Urinary bladder (tissue), 4 donors: ENCODE measurements around the gene UBXN6. TPM values are rescaled to one million over a fixed set of nuclear protein-coding genes. Genes with fewer than 3 reads are reported as not detected.

Experiments
- DNase-seq: peaks from one replicate; pipeline ENCODE4 v3.0.0-alpha.2; 2015; ENCODE audit errors: extremely low spot score
- H3K27ac ChIP-seq: one replicate; pipeline ENCODE4 v1.5.1; 2013; ENCODE audit warnings: low read depth, mild to moderate bottlenecking, moderate library complexity
- H3K36me3 ChIP-seq: one replicate; pipeline ENCODE4 v1.6.1; 2013; ENCODE audit warnings: mild to moderate bottlenecking, moderate library complexity; ENCODE audit not compliant: insufficient read depth
- H3K4me1 ChIP-seq: one replicate; pipeline ENCODE4 v1.6.1; 2013; ENCODE audit warnings: mild to moderate bottlenecking, moderate library complexity; ENCODE audit not compliant: insufficient read depth
- H3K4me3 ChIP-seq: one replicate; pipeline ENCODE4 v1.5.1; 2013; ENCODE audit warnings: low read depth, low read length
- WGBS: extraction: QIAGEN DNeasy Blood & Tissue Kit; methylation state at CpG from one replicate; pipeline ENCODE4 v1.1.7; 2013; 5-methylcytosine and 5-hydroxymethylcytosine counted together
- polyA plus RNA-seq: library from polyadenylated mRNA; stranded (reverse); fragments of 200-250 nt; gene quantifications from one replicate; pipeline ENCODE4 v1.2.3, GENCODE V29; 2013
- total RNA-seq: library from RNA; depleted of rRNA; stranded (reverse); fragments of >200 nt; gene quantifications from one replicate; pipeline ENCODE4 v1.2.3, GENCODE V29; 2014
- donor health status: healthy with polysubstance abuse.
- donor health status: healthy.

UBXN6 gene
- total and polyA plus RNA-seq, 2 donors = 39.5 to 135 TPM

DNA sequence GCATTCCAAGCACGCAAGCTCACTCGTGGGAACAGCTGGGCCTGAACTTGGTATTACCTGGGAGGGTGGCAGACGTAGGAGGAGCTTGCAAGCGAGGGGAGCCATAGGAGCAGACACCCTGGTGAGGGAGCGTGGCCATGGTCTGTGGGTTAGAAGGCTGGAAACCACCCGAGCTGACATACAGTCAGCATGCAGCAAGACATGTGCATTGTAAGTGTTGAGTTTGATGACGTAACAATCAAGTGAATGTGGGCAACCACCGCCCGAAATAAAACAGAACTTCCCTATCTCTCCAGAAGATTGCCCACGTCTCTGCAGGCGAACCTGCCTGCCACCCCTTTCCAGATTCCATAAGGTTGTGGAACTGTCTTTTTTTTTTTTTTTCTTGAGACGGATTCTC lies 26.8 kb downstream of the UBXN6 start:
- no peaks in the 10 kb centered on the region for H3K4me1 ChIP-seq
- no peak for DNase-seq
- H3K36me3 ChIP-seq = no peaks in the 10 kb centered on the region
- H3K27ac ChIP-seq = no peak overlapping the region
- no peak overlapping the region for H3K4me3 ChIP-seq
- 89% methylated on average over 12 of the region's 12 CpGs for WGBS

DNA sequence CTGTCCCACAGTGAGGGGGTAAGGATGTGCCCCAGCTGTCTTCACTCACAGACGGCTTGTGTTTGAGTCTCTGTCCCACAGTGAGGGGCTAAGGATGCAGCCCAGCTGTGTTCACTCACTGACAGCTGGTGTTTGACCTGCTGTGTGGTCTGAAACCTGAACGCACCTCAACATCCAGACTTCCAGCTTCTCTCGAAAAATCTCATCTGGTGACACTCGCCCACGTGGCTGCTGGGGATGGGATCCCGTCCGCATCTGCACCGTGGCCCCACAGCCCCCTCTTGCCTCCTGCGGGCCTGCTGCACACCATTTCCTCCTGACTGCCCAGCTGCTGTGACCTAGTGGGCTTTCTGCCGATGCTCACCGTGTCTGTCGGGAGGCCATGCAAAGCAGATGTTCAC lies 27.8 kb downstream of the UBXN6 start:
- 61% methylated on average over 12 of the region's 12 CpGs for WGBS
- H3K36me3 ChIP-seq = no peaks in the 10 kb centered on the region
- no peak overlapping the region for H3K27ac ChIP-seq
- no peaks in the 10 kb centered on the region for H3K4me1 ChIP-seq
- DNase-seq = peak; percentile 32
- no peak overlapping the region for H3K4me3 ChIP-seq

DNA sequence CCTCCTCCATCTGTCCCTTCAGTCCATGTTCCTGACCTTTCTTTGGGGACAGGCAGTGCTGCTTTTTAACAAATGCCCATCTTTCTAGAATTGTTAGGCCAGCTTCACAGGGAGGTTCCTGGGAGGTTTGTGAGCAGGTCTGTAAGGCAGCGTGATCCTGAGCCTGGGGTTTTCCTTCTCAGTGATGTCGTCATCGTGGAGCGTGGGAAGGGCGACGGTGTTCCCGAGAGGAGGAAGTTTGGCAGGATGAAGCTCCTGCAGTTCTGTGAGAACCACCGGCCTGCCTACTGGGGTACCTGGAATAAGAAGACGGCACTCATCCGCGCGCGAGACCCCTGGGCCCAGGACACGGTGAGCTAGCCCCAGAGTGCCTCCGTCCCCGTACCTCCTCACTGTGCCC lies 28.3 kb downstream of the UBXN6 start:
- Histone ChIP-seq H3K4me1 (no peaks in the 10 kb centered on the region), H3K27ac (no peak overlapping the region), H3K36me3 (no peaks in the 10 kb centered on the region), H3K4me3 (no peak overlapping the region)
- WGBS = 72% methylated on average over 16 of the region's 16 CpGs
- no peak for DNase-seq

DNA sequence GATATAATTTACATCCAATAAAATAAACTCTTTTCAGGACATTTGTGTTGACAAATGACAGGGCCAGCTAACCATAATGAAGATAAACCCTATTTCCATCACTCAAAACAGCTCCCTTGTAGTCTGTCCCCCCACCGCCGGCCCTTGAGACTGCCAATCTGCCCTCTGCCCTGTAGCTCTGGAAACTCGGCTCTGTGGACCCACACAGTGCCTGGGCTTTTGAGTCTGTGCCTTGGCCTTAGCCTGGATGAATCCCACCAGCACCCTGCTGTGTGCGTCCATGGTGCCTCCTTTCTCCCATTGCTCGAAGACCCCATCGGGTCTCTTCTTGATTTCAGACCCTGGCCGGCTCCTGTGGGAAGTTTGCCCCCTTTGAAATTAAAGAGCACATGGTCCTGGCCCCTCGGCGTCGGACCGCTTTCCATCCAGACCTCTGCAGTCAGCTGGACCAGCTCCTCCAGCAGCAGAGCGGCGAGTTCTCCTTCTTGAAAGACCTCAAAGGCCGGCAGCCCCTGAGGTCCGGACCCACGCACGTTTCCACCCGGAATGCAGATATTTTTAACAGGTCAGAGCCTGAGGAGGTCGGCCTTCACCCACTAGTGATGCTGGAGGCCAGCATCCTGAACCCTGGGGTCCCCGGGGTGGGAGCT lies 29.1 kb downstream of the UBXN6 start:
- DNase-seq = no peak
- H3K27ac ChIP-seq = no peak overlapping the region
- H3K4me3 ChIP-seq = no peak overlapping the region
- 87% methylated on average over 20 of the region's 20 CpGs for WGBS
- no peaks in the 10 kb centered on the region for H3K36me3 ChIP-seq
- no peaks in the 10 kb centered on the region for H3K4me1 ChIP-seq

DNA sequence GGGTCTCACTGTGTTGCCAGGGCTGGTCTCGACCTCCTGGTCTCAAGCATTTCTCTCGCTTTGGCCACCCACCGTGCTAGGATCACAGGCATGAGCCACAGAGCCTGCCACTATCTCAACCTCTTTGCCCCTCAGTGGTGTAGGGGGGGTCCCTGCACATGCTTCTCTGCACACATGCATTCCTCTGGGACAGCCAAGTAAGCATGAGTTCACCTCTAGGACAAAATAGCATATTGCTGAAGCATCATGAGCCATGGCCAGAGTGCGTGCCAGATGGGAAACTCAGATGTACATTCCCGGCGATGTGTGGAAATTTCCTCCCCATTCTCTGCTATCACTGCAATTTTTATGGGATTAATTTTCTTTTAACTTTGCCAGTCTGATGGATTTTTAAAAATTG lies 32.1 kb downstream of the UBXN6 start:
- 92% methylated on average over 6 of the region's 6 CpGs for WGBS
- H3K36me3 ChIP-seq = no peaks in the 10 kb centered on the region
- H3K27ac ChIP-seq = no peak overlapping the region
- no peak for DNase-seq
- H3K4me3 ChIP-seq = no peak overlapping the region
- H3K4me1 ChIP-seq = no peaks in the 10 kb centered on the region

DNA sequence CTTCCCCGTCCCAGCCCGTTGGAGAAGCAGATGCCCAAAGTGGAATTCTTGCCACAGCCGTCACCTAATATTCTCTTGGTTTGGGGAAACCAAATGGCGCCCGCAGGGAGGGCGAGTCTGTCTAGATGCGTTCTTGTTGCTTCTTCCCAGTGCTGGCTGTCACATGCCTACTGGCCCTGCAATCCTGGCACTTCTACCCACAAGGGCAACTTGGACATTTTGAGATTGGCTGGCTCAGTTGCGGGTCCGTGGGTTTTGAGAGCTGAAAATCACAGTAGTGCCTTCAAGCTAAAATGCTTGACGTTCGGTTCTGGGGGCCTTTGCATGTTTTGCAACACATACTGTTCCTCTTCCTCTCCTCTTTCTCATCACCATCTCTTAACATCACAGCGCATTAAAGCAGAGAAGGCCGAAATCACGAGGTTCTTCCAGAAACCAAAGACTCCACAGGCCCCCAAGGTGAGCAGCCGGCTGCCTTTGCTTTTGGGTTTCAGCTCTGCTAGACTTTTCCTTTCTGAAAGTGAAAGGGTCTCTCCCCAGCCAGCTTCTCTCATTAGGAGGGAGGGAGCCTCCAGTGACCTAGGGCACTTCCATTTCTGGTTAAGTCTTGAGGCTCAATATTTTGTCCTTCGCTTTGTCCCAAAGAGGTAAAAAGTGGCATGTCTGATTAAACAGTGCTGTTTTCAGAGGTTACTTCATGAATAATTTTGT lies 34.0 kb downstream of the UBXN6 start:
- no peaks in the 10 kb centered on the region for H3K4me1 ChIP-seq
- no peak for DNase-seq
- no peak overlapping the region for H3K4me3 ChIP-seq
- no peak overlapping the region for H3K27ac ChIP-seq
- 90% methylated on average over 16 of the region's 16 CpGs for WGBS
- no peaks in the 10 kb centered on the region for H3K36me3 ChIP-seq

DNA sequence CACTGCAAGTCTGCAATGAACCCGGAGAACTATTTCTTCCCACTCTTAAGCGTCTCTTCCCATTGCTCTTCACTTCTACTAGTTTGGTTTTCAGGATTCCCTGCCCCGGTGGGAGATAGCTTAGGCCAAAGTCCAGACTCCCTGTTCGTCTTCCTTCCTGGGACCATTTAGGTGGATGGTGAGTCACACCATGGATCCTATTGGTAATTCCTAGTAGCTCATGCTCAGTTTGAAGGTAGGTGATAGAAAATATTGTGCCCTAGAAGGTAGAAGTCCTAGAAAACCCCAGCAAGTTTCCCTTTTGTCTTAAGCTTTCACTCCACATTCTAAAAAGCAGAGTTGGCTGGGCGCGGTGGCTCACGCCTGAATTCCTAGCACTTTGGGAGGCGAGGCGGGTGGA lies 41.3 kb downstream of the UBXN6 start:
- no peak overlapping the region for H3K4me3 ChIP-seq
- 94% methylated on average over 9 of the region's 9 CpGs for WGBS
- H3K4me1 ChIP-seq = no peaks in the 10 kb centered on the region
- DNase-seq = no peak
- H3K27ac ChIP-seq = no peak overlapping the region
- no peaks in the 10 kb centered on the region for H3K36me3 ChIP-seq

DNA sequence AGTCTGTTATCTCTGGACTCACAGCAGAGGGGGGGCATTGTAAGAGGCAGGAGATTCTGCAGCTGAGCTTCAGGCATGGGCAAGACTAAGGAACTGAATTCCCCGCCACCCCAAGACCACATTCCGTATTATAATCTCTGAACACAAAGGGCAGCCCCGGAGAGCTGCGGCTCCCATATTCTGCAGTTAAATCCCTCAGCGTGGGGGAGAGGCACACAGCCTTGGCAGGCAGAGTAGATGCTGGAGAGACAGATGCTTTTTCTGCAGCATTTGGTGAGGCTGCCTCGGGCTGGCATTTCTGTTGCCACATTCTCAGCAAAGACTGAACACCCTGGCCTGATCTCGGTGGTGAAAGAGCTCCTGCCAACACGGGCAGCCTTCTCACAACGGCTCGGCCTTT lies 42.2 kb downstream of the UBXN6 start:
- Histone ChIP-seq H3K36me3 (no peaks in the 10 kb centered on the region), H3K4me3 (no peak overlapping the region), H3K27ac (no peak overlapping the region), H3K4me1 (no peaks in the 10 kb centered on the region)
- no peak for DNase-seq
- WGBS = 23% methylated on average over 10 of the region's 10 CpGs

DNA sequence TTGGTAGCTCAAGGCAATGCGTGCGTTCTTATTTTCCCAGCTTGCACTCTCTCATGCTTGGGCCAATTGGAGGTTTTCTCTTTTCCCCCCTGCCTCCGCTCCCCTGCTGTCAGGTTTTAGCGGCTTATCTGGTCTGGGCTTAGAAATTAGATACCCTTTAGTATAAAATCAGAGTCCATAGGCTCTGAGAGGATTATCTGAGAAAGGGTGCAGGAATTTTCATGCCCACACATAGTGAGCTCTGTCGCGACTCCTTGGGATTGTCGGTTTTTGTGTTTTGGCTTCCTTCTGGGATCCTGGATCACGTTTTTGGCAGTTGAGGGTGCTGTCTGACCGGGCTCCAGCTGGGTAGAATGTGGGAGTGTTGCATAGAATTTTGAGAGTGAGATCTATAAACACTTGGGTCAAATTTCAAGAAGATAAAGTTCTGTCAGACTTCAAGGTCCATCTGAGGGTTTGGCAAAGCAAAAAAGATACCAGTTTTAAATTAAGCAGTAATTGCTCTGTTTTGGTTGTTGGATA lies 42.7 kb downstream of the UBXN6 start:
- Histone ChIP-seq H3K4me3 (no peak overlapping the region), H3K36me3 (no peaks in the 10 kb centered on the region), H3K27ac (no peak overlapping the region), H3K4me1 (no peaks in the 10 kb centered on the region)
- DNase-seq = no peak
- 25% methylated on average over 9 of the region's 9 CpGs for WGBS

DNA sequence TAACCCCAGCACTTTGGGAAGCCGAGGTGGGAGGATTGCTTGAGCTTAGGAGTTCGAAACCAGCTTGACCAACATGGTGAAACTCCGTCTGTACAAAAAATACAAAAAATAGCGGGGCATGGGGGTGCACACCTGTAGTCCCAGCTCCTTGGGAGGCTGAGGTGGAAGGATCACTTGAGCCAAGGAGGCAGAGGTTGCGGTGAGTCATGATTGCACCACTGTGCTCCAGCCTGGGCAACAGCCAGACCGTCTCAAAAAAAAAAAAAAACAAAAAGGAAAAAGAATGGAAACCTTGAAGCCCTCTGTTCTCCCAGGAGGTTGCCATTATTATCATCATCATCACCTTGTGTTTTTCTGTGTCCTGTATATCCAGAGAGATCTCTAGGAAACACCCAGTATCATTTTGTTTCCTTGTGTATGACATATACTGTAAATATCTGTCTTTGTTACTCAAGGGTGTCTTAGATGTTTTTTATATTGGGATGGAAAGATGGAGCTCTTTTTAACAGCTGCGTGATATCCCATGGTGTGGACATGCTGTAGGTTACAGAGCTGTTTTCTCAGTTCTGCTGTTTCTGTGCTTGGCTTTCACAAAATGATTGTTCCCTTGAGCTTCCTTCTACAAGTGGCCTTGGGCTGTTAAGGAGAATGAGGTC lies 43.3 kb downstream of the UBXN6 start:
- no peak for DNase-seq
- Histone ChIP-seq H3K4me1 (no peaks in the 10 kb centered on the region), H3K27ac (no peak overlapping the region), H3K36me3 (no peaks in the 10 kb centered on the region), H3K4me3 (no peak overlapping the region)
- 86% methylated on average over 7 of the region's 7 CpGs for WGBS

DNA sequence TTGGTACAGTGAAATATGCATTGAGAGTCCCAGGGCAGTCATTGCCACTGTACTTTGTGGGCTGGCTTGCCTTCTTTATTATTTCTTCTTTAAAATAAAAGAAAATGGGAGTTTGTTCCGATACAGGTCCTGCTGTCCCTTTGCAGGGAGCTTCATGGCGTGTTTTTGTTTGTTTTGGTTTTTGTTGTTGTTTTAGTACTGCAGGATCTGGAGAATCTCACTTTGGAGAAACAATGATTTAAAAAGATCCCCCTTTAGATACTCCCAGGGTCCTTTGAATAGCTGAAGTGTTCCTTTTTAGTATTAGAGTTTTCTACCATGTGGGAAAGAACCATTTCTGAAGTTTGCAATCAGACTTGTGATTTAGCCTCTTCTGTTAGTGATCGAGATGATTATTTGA lies 44.0 kb downstream of the UBXN6 start:
- Histone ChIP-seq H3K4me3 (no peak overlapping the region), H3K27ac (no peak overlapping the region), H3K4me1 (no peaks in the 10 kb centered on the region), H3K36me3 (no peaks in the 10 kb centered on the region)
- DNase-seq = no peak
- 97% methylated on average over 3 of the region's 3 CpGs for WGBS

DNA sequence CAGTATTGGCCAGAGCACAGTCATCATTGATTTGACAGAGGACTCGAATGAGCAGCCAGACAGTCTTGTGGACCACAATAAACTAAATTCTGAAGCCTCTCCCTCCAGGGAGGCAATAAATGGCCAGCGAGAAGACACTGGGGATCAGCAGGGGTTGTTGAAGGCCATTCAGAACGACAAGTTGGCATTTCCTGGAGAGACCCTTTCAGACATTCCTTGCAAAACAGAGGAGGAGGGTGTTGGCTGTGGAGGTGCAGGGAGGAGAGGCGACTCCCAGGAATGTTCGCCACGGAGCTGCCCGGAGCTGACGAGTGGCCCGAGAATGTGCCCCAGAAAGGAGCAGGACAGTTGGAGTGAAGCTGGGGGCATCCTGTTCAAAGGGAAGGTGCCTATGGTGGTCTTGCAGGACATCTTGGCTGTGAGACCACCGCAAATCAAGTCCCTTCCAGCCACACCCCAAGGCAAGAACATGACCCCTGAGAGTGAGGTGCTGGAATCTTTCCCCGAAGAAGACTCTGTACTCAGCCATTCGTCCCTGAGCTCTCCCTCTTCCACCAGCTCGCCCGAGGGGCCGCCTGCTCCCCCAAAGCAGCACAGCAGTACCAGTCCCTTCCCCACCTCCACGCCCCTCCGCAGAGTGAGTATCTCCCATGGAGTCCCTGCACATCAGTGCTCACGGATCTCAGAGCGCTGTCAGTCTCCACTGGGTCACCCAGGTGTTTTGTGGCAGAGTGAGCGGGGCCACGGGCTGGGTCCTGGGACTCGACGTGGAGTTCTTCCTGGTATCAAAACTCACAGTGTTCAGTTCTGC lies 48.3 kb downstream of the UBXN6 start:
- H3K36me3 ChIP-seq = no peaks in the 10 kb centered on the region

DNA sequence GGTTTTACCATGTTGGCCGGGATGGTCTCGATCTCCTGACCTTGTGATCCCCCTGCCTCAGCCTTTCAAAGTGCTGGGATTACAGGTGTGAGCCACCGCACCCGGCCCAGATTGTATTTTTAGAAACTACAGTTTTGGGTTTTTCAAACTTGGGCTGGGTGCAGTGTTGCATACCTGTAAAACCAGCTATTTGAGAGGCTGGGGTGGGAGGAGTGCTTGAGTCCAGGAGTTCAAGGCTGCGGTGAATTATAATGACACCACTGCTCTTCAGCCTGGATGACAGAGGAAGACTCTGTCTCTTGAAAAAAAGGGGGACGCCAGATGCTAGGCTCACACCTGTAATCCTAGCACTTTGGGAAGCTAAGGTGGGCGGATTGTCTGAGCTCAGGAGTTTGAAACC lies 51.0 kb downstream of the UBXN6 start:
- Histone ChIP-seq H3K36me3 (no peaks in the 10 kb centered on the region), H3K4me3 (no peak overlapping the region), H3K4me1 (no peaks in the 10 kb centered on the region), H3K27ac (no peak overlapping the region)
- 94% methylated on average over 7 of the region's 7 CpGs for whole genome bisulfite sequencing
- no peak for DNase-seq

More for the DNA sequence above, 48.3 kb downstream of the UBXN6 start:
- Histone ChIP-seq H3K4me1 (no peaks in the 10 kb centered on the region), H3K27ac (no peak overlapping the region), H3K4me3 (no peak overlapping the region)
- DNase-seq = no peak
- WGBS = 91% methylated on average over 23 of the region's 23 CpGs
